LNCAP (cell line): ENCODE data around the gene FN1.

Source experiments
- TF ChIP-seq, protein P1 (sequence below): fragments of 450-650 bp; IDR thresholded peaks from 2 replicates; pipeline ENCODE4 v1.5.1; 2017; ENCODE audit warnings: mild to moderate bottlenecking

The FN1 gene

GRCh38 chr2:215419113-215419512 is 16.8 kb downstream of the FN1 start:
- TF ChIP-seq, protein P1, sequence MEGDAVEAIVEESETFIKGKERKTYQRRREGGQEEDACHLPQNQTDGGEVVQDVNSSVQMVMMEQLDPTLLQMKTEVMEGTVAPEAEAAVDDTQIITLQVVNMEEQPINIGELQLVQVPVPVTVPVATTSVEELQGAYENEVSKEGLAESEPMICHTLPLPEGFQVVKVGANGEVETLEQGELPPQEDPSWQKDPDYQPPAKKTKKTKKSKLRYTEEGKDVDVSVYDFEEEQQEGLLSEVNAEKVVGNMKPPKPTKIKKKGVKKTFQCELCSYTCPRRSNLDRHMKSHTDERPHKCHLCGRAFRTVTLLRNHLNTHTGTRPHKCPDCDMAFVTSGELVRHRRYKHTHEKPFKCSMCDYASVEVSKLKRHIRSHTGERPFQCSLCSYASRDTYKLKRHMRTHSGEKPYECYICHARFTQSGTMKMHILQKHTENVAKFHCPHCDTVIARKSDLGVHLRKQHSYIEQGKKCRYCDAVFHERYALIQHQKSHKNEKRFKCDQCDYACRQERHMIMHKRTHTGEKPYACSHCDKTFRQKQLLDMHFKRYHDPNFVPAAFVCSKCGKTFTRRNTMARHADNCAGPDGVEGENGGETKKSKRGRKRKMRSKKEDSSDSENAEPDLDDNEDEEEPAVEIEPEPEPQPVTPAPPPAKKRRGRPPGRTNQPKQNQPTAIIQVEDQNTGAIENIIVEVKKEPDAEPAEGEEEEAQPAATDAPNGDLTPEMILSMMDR: no peak

- TF ChIP-seq, protein P1: no peak
Measured at GRCh38 chr2:215418064-215418963, 17.6 kb downstream of the FN1 start.

GRCh38 chr2:215417400-215417951 is 18.4 kb downstream of the FN1 start:
- TF ChIP-seq, protein P1: no peak

- TF ChIP-seq, protein P1: no peak
Measured at GRCh38 chr2:215416656-215417055, 19.2 kb downstream of the FN1 start.

DNA sequence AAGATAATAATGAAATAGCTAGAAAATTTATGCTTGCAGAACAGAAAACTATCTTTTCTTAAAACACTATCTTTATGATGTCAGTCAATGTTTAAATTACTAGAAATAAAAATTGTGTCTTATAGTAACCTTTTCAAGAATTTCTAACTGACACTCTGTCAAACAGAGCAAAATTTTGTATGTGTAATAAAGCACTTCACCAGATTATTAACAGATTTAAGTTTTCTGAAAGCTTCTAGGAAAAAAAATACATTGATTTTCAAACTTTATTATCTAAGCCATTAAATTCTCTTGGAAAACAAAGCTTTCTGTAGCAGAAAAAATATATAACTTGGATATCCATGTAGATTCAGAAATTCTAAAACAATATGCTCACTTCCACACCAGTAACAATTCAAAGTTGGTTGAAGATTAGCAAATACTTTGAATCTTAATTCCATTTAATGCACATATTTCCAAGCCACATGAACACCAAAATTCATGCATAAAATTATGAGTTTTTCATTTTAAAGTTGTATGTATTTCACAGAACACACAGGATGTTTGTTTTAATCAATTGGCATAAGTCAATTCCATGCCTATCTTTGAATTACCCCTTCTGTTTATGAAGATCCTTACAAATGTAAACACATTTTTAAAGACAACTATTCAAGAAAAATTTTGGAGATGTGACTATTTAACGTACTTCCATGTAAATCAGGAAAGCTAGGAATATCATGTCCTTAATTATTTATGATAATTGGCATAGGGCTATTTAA is 19.9 kb downstream of the FN1 start:
- TF ChIP-seq, protein P1: no peak

DNA sequence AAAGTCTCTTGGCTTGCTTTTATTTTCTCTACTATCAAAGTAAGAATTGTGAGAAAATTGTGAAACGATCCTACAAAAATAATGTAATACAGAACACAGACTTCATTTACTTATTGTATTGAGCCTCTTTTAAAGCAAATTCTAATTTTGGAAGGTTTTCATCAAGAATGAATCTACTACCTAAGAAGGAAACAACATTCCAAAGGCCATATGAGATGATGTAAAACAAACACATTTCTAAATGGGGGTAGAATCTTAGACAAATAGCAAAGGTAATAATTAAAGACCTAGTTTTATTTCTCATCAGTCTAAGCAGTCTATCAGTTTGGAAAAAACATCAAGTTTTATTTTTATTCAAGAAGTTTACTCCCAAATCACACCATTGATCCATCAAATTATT is 20.6 kb downstream of the FN1 start:
- TF ChIP-seq, protein P1: no peak

- TF ChIP-seq, protein P1: no peak
Measured at GRCh38 chr2:215414674-215415073, 21.2 kb downstream of the FN1 start.
